NCI-H187 treated with DMSO at 0.1 percent for 48 hours (cell line): ENCODE measurements around the gene CEP89.
"Not testable (repeated sequence)": the region's sequence is repeated elsewhere in the genome, so short reads cannot be mapped to it uniquely, and the experiment has no call there.

Experiments
- DNase-seq: peaks from one replicate; lab custom pipeline; 2025; lab: John Stamatoyannopoulos, UW

The CEP89 gene

GRCh38 chr19:32833388-32833787 is 138.4 kb downstream of the CEP89 start:
- DNase-seq = not testable (repeated sequence)

- not testable (repeated sequence) for DNase-seq
Observed at GRCh38 chr19:32832825-32833224, 138.9 kb downstream of the CEP89 start.

- DNase-seq = not testable (repeated sequence)
Observed at GRCh38 chr19:32832094-32832493, 139.7 kb downstream of the CEP89 start.

GRCh38 chr19:32831611-32832010 is 140.1 kb downstream of the CEP89 start:
- DNase-seq = no peak

DNA sequence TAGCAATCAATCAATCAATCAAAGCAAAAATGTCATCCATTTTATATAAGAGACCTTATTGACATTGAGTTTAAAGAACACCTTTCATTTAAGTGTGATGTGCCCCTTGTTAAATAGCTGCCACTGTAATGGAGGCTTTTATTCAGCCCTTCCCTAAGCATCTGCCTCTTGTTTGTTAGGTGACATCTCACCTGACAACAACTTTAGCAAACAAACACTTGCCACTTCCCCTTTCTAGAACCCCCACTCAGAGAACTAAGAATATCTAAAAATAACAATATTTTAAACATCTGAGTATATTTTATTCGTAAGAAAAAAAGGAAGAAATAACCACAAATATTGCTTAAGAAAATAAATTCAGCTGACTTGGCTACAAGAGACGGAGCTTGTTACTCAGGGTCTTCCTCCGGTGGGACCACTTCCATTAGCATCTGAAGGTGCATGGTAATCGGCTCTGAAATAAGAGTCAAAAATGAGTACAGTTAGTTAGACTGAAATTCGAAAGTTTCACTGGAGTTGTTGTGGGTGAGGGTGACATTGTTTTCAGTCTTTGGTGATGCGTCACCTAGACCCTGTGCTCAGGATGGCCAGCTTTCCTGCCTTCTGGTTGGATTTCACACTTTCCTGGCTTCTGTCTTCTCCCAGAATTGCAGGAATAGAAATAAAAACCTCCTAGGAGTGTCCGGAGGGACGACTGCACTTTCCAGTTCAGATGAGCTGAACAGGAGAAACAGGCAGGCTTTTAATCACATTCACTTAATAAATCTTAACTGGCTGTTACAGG is 141.3 kb downstream of the CEP89 start:
- DNase-seq = no peak

GRCh38 chr19:32829345-32829896 is 142.3 kb downstream of the CEP89 start:
- no peak for DNase-seq

GRCh38 chr19:32828643-32829344 is 143.0 kb downstream of the CEP89 start:
- DNase-seq = no peak

DNA sequence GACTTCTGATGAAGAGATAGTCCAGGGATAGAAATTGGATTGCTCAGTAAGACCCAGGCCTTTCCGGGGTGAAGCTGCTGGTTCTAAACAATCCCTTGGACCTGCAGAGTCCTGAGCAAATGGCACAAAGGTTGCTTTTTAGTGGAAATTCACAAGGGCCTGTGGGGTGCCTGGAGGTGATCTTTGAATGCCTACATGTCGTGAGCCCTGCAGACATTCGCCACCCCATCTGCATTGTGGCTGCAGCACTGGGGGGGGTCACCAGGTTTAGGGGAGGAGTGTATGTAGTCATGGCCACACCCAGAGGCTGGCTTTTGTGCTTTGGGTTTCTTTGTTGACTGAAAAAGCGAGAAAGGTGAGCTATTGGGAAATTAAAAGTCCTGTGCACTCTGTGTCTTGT is 143.6 kb downstream of the CEP89 start:
- no peak for DNase-seq
